Activated CD8-positive, alpha-beta memory T cell treated with anti-CD3 and anti-CD28 coated beads, Interleukin-2, amount 50 U/mL, for 1 hour (primary cell): ENCODE results near the gene CNTNAP4.

Source experiments
- DNase-seq: peaks from one replicate; pipeline ENCODE4 v3.0.0-alpha.2; 2020; ENCODE audit errors: extremely low read depth

CNTNAP4 gene

GRCh38 chr16:76276745-76277438, at the start of gene CNTNAP4:
TSS of gene CNTNAP4 (plus strand) at chr16:76277401. CDS start at chr16:76277663, 262 bp downstream.
- DNase-seq = no peak

GRCh38 chr16:76228546-76229146, 48.6 kb upstream of the CNTNAP4 start:
- no peak for DNase-seq

GRCh38 chr16:76232704-76233103, 44.5 kb upstream of the CNTNAP4 start:
- no peak for DNase-seq

- DNase-seq = no peak
Measured at GRCh38 chr16:76235025-76235424, 42.2 kb upstream of the CNTNAP4 start.

- no peak for DNase-seq
Measured at GRCh38 chr16:76235426-76235825, 41.8 kb upstream of the CNTNAP4 start.

GRCh38 chr16:76237471-76237870, 39.7 kb upstream of the CNTNAP4 start:
- DNase-seq = no peak

- no peak for DNase-seq
Measured at GRCh38 chr16:76241755-76242154, 35.4 kb upstream of the CNTNAP4 start.

- DNase-seq = no peak
Measured at GRCh38 chr16:76243620-76244019, 33.6 kb upstream of the CNTNAP4 start.

- no peak for DNase-seq
Measured at GRCh38 chr16:76246587-76246986, 30.6 kb upstream of the CNTNAP4 start.

GRCh38 chr16:76265434-76266045, 11.7 kb upstream of the CNTNAP4 start:
- DNase-seq = no peak

GRCh38 chr16:76268824-76269223, 8.4 kb upstream of the CNTNAP4 start:
- DNase-seq = no peak

GRCh38 chr16:76277460-76278030, 344 bp downstream of the CNTNAP4 start:
- DNase-seq = no peak

- no peak for DNase-seq
Measured at GRCh38 chr16:76278086-76278485, 885 bp downstream of the CNTNAP4 start.

GRCh38 chr16:76278980-76279379, 1.8 kb downstream of the CNTNAP4 start:
- no peak for DNase-seq

- no peak for DNase-seq
Measured at GRCh38 chr16:76280421-76281215, 3.4 kb downstream of the CNTNAP4 start.

- no peak for DNase-seq
Measured at GRCh38 chr16:76287466-76287865, 10.3 kb downstream of the CNTNAP4 start.

GRCh38 chr16:76292218-76292617, 15.0 kb downstream of the CNTNAP4 start:
- DNase-seq = no peak

- no peak for DNase-seq
Measured at GRCh38 chr16:76293980-76294379, 16.8 kb downstream of the CNTNAP4 start.

GRCh38 chr16:76294396-76295214, 17.4 kb downstream of the CNTNAP4 start:
- no peak for DNase-seq

GRCh38 chr16:76297941-76298340, 20.7 kb downstream of the CNTNAP4 start:
- no peak for DNase-seq

GRCh38 chr16:76303637-76304314, 26.6 kb downstream of the CNTNAP4 start:
- no peak for DNase-seq
